PC-3 (cell line): Measurements from ENCODE around the gene CACNG5. TPM values are rescaled to one million over a fixed set of nuclear protein-coding genes. Genes with fewer than 3 reads are reported as not detected.

Experiments
- ATAC-seq: fragments of 200-7000 bp; cut with Tn5 transposase; 2 replicates; pipeline ENCODE4 v1.9.1; 2020; ENCODE audit warnings: mild to moderate bottlenecking, moderate library complexity
- BruUV-seq: library from RNA; stranded (reverse); fragments of 400-500 nt; replicated peaks from 2 replicates; lab custom pipeline; 2021; lab: Mats Ljungman, UMichigan
- CTCF ChIA-PET: fragments of 300-600 bp; sonication (Branson Sonifier 250); formaldehyde crosslinking; loops from one replicate; lab custom pipeline; 2022; ENCODE audit warnings: antibody characterized with exemption; lab: Charles Lee
- POLR2A ChIA-PET: fragments of 300-600 bp; sonication (Branson Sonifier 250); formaldehyde crosslinking; loops from one replicate; lab custom pipeline; 2022; ENCODE audit warnings: antibody characterized with exemption; ENCODE audit not compliant: unreplicated experiment; lab: Charles Lee
- DNase-seq: peaks from one replicate; pipeline ENCODE4 v3.0.0-alpha.2; 2015
- H2AFZ ChIP-seq: fragments of 300-600 bp; sonication (generic); 2 replicates; pipeline ENCODE4 v1.6.0; 2016; ENCODE audit warnings: antibody characterized with exemption, low read length
- H3F3A ChIP-seq: fragments of 300-600 bp; sonication (generic); one replicate; pipeline ENCODE4 v1.6.0; 2017; ENCODE audit warnings: antibody characterized with exemption, low read length, control low read depth, mild to moderate bottlenecking; ENCODE audit not compliant: unreplicated experiment
- H3K27ac ChIP-seq: fragments of 300-600 bp; sonication (generic); 2 replicates; pipeline ENCODE4 v1.5.1; 2016; ENCODE audit warnings: mild to moderate bottlenecking, low read length
- H3K27me3 ChIP-seq: fragments of 300-600 bp; sonication (generic); 2 replicates; pipeline ENCODE4 v1.6.1; 2016; ENCODE audit warnings: low read length, mixed read lengths
- H3K36me3 ChIP-seq: fragments of 300-600 bp; sonication (generic); 2 replicates; pipeline ENCODE4 v1.6.1; 2016; ENCODE audit warnings: low read depth, mixed run types, low read length, mixed read lengths
- H3K4me1 ChIP-seq: fragments of 300-600 bp; sonication (generic); 2 replicates; pipeline ENCODE4 v1.5.1; 2016; ENCODE audit warnings: low read length; ENCODE audit not compliant: insufficient read depth
- H3K4me2 ChIP-seq: fragments of 300-600 bp; sonication (generic); 2 replicates; pipeline ENCODE4 v1.6.0; 2016; ENCODE audit warnings: low read length
- H3K4me3 ChIP-seq: fragments of 300-600 bp; sonication (generic); 2 replicates; pipeline ENCODE4 v1.5.1; 2016; ENCODE audit warnings: mild to moderate bottlenecking, low read length, mixed read lengths
- H3K79me2 ChIP-seq: fragments of 300-600 bp; sonication (generic); 2 replicates; pipeline ENCODE4 v1.6.1; 2017; ENCODE audit warnings: low read length, mixed read lengths
- H3K9ac ChIP-seq: fragments of 300-600 bp; sonication (generic); 2 replicates; pipeline ENCODE4 v1.6.0; 2016; ENCODE audit warnings: mild to moderate bottlenecking, low read length
- H3K9me2 ChIP-seq: fragments of 300-600 bp; sonication (generic); replicated peaks from 2 replicates; pipeline ENCODE4 v1.6.1; 2016; ENCODE audit warnings: mixed run types, low read length, mixed read lengths
- H3K9me3 ChIP-seq: fragments of 300-600 bp; sonication (generic); 2 replicates; pipeline ENCODE4 v1.6.1; 2016; ENCODE audit warnings: low read length, mixed read lengths
- H4K20me1 ChIP-seq: fragments of 300-600 bp; sonication (generic); 2 replicates; pipeline ENCODE4 v1.6.1; 2016; ENCODE audit warnings: low read length, mixed read lengths
- CTCF ChIP-seq: fragments of 300-600 bp; sonication (generic); conservative IDR thresholded peaks from 2 replicates; pipeline ENCODE4 v1.5.1; 2017; ENCODE audit warnings: antibody characterized with exemption, low read depth, mild to moderate bottlenecking, low read length
- EZH2 ChIP-seq: fragments of 300-600 bp; sonication (generic); IDR thresholded peaks from one replicate; pipeline ENCODE4 v1.6.1; 2017; ENCODE audit warnings: antibody characterized with exemption, mild to moderate bottlenecking, low read length; ENCODE audit not compliant: unreplicated experiment
- EZH2phosphoT487 ChIP-seq: fragments of 300-600 bp; sonication (generic); IDR thresholded peaks from 2 replicates; pipeline ENCODE4 v1.6.1; 2018; ENCODE audit warnings: mild to moderate bottlenecking, antibody characterized with exemption, low read length, borderline replicate concordance
- intact Hi-C: fragments of 100-400 bp; cut with micrococcal nuclease; formaldehyde crosslinking; loops from 2 replicates; pipeline ENCODE4 v1.9.0; 2023
- total RNA-seq: library from RNA; depleted of rRNA; stranded (reverse); fragments of >200 nt; gene quantifications from 2 replicates; pipeline ENCODE4 v1.2.3, GENCODE V29; 2014

The CACNG5 gene
- total RNA-seq, 1 experiment from 2014 or later, result not detected

GRCh38 chr17:66928949-66929348, 94.0 kb downstream of the CACNG5 start:
- Histone ChIP-seq H3K4me3 (no peak overlapping the region), H3K9me3 (no peaks in the 10 kb centered on the region), H3K4me1 (no peaks in the 10 kb centered on the region), H3K9me2 (no peaks in the 10 kb centered on the region), H4K20me1 (no peaks in the 10 kb centered on the region), H3K27ac (no peak overlapping the region), H3F3A (no peaks in the 10 kb centered on the region), H3K79me2 (no peaks in the 10 kb centered on the region), H3K27me3 (peaks cover 15% of the 10 kb centered on the region; the same call in 1 of the 2 replicates), H2AFZ (no peak overlapping the region), H3K4me2 (no peak overlapping the region), H3K9ac (no peak overlapping the region), H3K36me3 (no peaks in the 10 kb centered on the region)
- DNase-seq (no peak), ATAC-seq (no peak)
- TF ChIP-seq EZH2, result no peak
- TF ChIP-seq CTCF, result no peak
- no peak for TF ChIP-seq EZH2phosphoT487
- ChIA-PET POLR2A (no interaction called here), CTCF (no interaction called here)
- BruUV-seq, result no TSS peak
- intact Hi-C loops, result no loop called here

DNA sequence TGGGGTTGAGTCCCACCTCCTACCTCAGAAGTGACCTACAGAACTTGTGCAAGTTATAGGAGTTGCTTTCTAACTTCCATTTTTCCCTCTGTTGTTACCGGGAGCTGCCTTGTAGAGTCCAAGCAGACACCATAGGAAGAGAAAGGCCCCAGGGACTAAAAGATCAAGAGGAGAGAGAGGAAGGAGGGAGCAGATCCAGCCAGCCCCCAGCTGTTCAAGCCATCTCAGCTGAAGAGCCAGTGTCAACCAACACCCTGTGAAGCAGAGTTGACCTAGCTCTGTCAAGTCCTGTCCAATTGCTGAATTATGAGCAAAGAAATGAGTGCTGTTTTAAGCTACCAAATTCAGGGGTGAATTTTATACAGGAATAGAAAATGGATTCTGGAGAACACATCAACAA, 94.7 kb downstream of the CACNG5 start:
- intact Hi-C loops, result no loop called here
- Histone ChIP-seq H3F3A (no peaks in the 10 kb centered on the region), H3K4me3 (no peak overlapping the region), H3K4me1 (no peaks in the 10 kb centered on the region), H3K9me2 (no peaks in the 10 kb centered on the region), H3K27me3 (peaks cover 15% of the 10 kb centered on the region; the same call in 1 of the 2 replicates), H3K4me2 (no peak overlapping the region), H4K20me1 (no peaks in the 10 kb centered on the region), H3K9me3 (no peaks in the 10 kb centered on the region), H3K9ac (no peak overlapping the region), H3K36me3 (no peaks in the 10 kb centered on the region), H3K27ac (no peak overlapping the region), H2AFZ (no peak overlapping the region), H3K79me2 (no peaks in the 10 kb centered on the region)
- ATAC-seq (no peak), DNase-seq (no peak)
- ChIA-PET POLR2A (no interaction called here), CTCF (no interaction called here)
- TF ChIP-seq CTCF (no peak), EZH2 (no peak), EZH2phosphoT487 (no peak)
- no TSS peak for BruUV-seq

- H3K4me2 ChIP-seq, result no peak overlapping the region
- peak; percentile 54; the same call in 1 of the 2 replicates for ATAC-seq
- no TSS peak for BruUV-seq
These were observed 96.0 kb downstream of the CACNG5 start for GRCh38 chr17:66930933-66931332.

More at GRCh38 chr17:66930933-66931332, 96.0 kb downstream of the CACNG5 start:
- intact Hi-C loops, result no loop called here
- no peak for TF ChIP-seq EZH2phosphoT487
- TF ChIP-seq EZH2, result no peak
- no peak for TF ChIP-seq CTCF
- no peaks in the 10 kb centered on the region for H3F3A ChIP-seq
- POLR2A ChIA-PET, result no interaction called here
- H3K4me1 ChIP-seq, result no peaks in the 10 kb centered on the region
- peaks cover 15% of the 10 kb centered on the region; the same call in 1 of the 2 replicates for H3K27me3 ChIP-seq
- peak; percentile 28 for DNase-seq
- H3K79me2 ChIP-seq, result no peaks in the 10 kb centered on the region
- no peaks in the 10 kb centered on the region for H3K9me3 ChIP-seq
- no peak overlapping the region for H3K4me3 ChIP-seq
- no peaks in the 10 kb centered on the region for H4K20me1 ChIP-seq
- no peaks in the 10 kb centered on the region for H3K36me3 ChIP-seq
- CTCF ChIA-PET, result no interaction called here
- no peak overlapping the region for H3K9ac ChIP-seq
- H2AFZ ChIP-seq, result no peak overlapping the region
- no peaks in the 10 kb centered on the region for H3K9me2 ChIP-seq
- H3K27ac ChIP-seq, result no peak overlapping the region
